Measurements from ENCODE around the gene ATP6V1B1.

The ATP6V1B1 gene

DNA sequence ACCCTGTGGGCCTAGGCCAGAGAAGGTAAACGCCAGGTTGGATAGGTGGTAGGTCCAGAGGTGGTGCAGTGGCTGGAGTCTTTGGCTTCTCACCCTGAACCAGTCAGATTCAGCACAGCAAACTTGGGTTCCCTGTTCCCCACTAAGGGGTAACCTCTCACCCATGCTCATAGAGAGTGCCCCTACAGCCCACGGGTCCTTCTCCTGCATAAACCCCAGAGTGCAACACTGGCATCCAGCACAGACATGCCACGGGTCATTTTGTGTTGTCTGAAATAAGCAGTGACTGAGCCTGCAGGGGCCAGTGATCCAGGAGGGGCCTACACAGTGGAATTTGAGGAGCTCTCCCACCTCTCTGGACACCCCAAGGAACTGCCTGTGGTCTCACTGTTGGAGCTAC is 40.5 kb upstream of the ATP6V1B1 start:
- Histone ChIP-seq H3K79me2 (ENCODE audit: insufficient read depth, low read length) (no peaks in the 10 kb centered on the region), H3K36me3 (ENCODE audit: insufficient read depth, low read length) (no peaks in the 10 kb centered on the region), H3K4me2 (ENCODE audit: low read length) (no peak overlapping the region), H3K27ac (ENCODE audit: low read depth, low read length, poor library complexity, severe bottlenecking) (no peak overlapping the region), H3K9me2 (ENCODE audit: low read depth, low read length) (no peaks in the 10 kb centered on the region), H3K27me3 (ENCODE audit: insufficient read depth, low read length) (no peaks in the 10 kb centered on the region; the same call in 1 of the 2 replicates), H3K4me1 (ENCODE audit: insufficient read depth, low read length, severe bottlenecking) (no peaks in the 10 kb centered on the region), H3K9ac (ENCODE audit: low read length) (no peak overlapping the region), H4K20me1 (ENCODE audit: insufficient read depth, low read length) (no peaks in the 10 kb centered on the region), H3K4me3 (ENCODE audit: low read depth, low read length, poor library complexity, severe bottlenecking) (no peak overlapping the region), H3F3A (ENCODE audit: insufficient read depth, low read length) (no peaks in the 10 kb centered on the region), H3K9me3 (ENCODE audit: low read length) (no peaks in the 10 kb centered on the region), H2AFZ (ENCODE audit: low read length) (no peak overlapping the region)
- TF ChIP-seq, protein P1, sequence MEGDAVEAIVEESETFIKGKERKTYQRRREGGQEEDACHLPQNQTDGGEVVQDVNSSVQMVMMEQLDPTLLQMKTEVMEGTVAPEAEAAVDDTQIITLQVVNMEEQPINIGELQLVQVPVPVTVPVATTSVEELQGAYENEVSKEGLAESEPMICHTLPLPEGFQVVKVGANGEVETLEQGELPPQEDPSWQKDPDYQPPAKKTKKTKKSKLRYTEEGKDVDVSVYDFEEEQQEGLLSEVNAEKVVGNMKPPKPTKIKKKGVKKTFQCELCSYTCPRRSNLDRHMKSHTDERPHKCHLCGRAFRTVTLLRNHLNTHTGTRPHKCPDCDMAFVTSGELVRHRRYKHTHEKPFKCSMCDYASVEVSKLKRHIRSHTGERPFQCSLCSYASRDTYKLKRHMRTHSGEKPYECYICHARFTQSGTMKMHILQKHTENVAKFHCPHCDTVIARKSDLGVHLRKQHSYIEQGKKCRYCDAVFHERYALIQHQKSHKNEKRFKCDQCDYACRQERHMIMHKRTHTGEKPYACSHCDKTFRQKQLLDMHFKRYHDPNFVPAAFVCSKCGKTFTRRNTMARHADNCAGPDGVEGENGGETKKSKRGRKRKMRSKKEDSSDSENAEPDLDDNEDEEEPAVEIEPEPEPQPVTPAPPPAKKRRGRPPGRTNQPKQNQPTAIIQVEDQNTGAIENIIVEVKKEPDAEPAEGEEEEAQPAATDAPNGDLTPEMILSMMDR (IDR thresholded peaks at IDR 0.05; ENCODE audit: low read length): no peak
- no peak for TF ChIP-seq EZH2 (IDR thresholded peaks at IDR 0.05; ENCODE audit: borderline replicate concordance, low read length)

DNA sequence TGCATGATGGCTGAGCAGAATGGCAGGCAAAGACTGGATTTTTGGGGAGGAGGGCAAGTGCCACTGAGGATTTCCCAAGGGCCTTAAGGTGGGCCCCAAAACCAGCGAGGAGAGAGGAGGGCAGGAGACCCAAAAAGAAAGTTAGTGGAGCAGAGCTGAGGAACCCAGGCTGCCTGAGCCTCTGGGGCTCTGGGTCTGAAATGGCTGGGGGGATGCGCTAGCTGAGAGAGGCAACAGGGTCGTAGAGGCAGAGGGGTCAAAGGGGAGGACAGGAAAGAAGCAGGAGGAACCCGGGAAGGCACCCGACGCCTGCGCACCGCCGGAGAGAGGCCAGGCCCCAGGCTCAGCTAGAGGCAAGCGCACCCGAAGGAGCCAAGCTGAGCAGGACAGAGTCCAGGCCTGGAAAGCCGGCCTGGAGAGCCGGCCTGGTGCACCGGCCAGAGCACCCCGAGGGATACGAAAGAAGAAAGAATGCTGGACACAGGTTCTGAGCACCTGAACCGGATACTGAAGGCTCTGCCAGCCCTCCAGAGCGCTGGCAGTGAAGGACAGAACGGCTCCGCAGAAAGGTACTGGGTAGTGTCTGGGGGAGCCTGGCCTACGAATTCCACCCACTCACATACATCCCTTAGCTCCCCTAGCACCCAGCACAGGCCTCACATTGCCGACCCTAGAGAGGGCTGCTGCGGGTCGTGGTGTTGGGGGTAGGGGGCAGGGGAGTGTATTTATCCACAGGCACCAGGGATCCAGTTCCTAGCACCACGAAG is 39.5 kb upstream of the ATP6V1B1 start:
- Histone ChIP-seq H3K27me3 (ENCODE audit: insufficient read depth, low read length) (no peaks in the 10 kb centered on the region), H3F3A (ENCODE audit: insufficient read depth, low read length) (no peaks in the 10 kb centered on the region), H3K9ac (ENCODE audit: low read length) (no peak overlapping the region), H3K79me2 (ENCODE audit: insufficient read depth, low read length) (no peaks in the 10 kb centered on the region), H3K4me3 (ENCODE audit: low read depth, low read length, poor library complexity, severe bottlenecking) (no peak overlapping the region), H2AFZ (ENCODE audit: low read length) (no peak overlapping the region), H3K9me2 (ENCODE audit: low read depth, low read length) (no peaks in the 10 kb centered on the region), H3K4me2 (ENCODE audit: low read length) (no peak overlapping the region), H3K9me3 (ENCODE audit: low read length) (no peaks in the 10 kb centered on the region), H3K27ac (ENCODE audit: low read depth, low read length, poor library complexity, severe bottlenecking) (no peak overlapping the region), H3K4me1 (ENCODE audit: insufficient read depth, low read length, severe bottlenecking) (no peaks in the 10 kb centered on the region), H3K36me3 (ENCODE audit: insufficient read depth, low read length) (no peaks in the 10 kb centered on the region), H4K20me1 (ENCODE audit: insufficient read depth, low read length) (no peaks in the 10 kb centered on the region)
- TF ChIP-seq, protein P1 (IDR thresholded peaks at IDR 0.05; ENCODE audit: low read length): no peak
- no peak for TF ChIP-seq EZH2 (IDR thresholded peaks at IDR 0.05; ENCODE audit: borderline replicate concordance, low read length)

DNA sequence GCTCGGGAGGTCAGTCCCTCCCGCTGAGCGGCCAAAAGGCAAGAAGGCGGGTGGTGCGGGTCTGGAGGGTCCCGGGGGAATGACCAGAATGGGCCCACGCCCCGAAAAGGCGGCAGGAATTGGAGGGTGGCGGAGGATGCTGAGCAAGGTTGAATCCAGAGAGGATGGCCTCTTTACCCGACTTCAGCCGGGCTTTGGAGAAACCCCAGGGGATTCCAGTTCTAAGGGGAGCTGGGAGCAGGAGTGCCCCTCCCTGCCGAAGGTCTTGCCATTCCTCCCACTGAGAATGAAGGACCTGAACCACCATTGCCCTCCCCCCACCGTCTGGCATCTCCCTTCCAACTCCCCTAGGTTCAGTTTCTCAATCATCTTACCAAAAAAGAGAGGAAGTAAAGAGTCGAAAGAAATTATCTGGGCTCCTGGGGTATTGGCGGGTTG is 38.9 kb upstream of the ATP6V1B1 start:
- Histone ChIP-seq H3K9me2 (ENCODE audit: low read depth, low read length) (no peaks in the 10 kb centered on the region), H3K36me3 (ENCODE audit: insufficient read depth, low read length) (no peaks in the 10 kb centered on the region), H3K4me3 (ENCODE audit: low read depth, low read length, poor library complexity, severe bottlenecking) (no peak overlapping the region), H3K4me1 (ENCODE audit: insufficient read depth, low read length, severe bottlenecking) (no peaks in the 10 kb centered on the region), H3K4me2 (ENCODE audit: low read length) (no peak overlapping the region), H2AFZ (ENCODE audit: low read length) (no peak overlapping the region), H3K27me3 (ENCODE audit: insufficient read depth, low read length) (no peaks in the 10 kb centered on the region), H3K27ac (ENCODE audit: low read depth, low read length, poor library complexity, severe bottlenecking) (no peak overlapping the region), H3K79me2 (ENCODE audit: insufficient read depth, low read length) (no peaks in the 10 kb centered on the region), H3K9ac (ENCODE audit: low read length) (no peak overlapping the region), H3F3A (ENCODE audit: insufficient read depth, low read length) (no peaks in the 10 kb centered on the region), H3K9me3 (ENCODE audit: low read length) (no peaks in the 10 kb centered on the region), H4K20me1 (ENCODE audit: insufficient read depth, low read length) (no peaks in the 10 kb centered on the region)
- TF ChIP-seq, protein P1 (IDR thresholded peaks at IDR 0.05; ENCODE audit: low read length): no peak
- TF ChIP-seq EZH2 (IDR thresholded peaks at IDR 0.05; ENCODE audit: borderline replicate concordance, low read length): no peak

All from OCI-LY1 (cell line).